Neural cell (in vitro differentiated cells): ENCODE results near the gene SPRED1. TPM values are rescaled to one million over a fixed set of nuclear protein-coding genes. Genes with fewer than 3 reads are reported as not detected.

Experiments used
- H2AFZ ChIP-seq: fragments of 200-600, 300-800 bp; sonication (generic), shearing (Covaris generic); 2 replicates; pipeline ENCODE4 v1.6.0; 2014; ENCODE audit warnings: low read depth, mild to moderate bottlenecking, antibody characterized with exemption, low read length, moderate library complexity
- H3F3A ChIP-seq: fragments of 200-600 bp; shearing (Covaris generic); 2 replicates; pipeline ENCODE4 v1.6.1; 2016; ENCODE audit warnings: mild to moderate bottlenecking, moderate library complexity, mixed read lengths, antibody characterized with exemption, low read length; ENCODE audit not compliant: insufficient read depth, poor library complexity, severe bottlenecking
- H3K27ac ChIP-seq: fragments of 200-600, 300-800 bp; sonication (generic), shearing (Covaris generic); 2 replicates; pipeline ENCODE4 v1.5.1; 2014; ENCODE audit warnings: mild to moderate bottlenecking, low read length, moderate library complexity
- H3K27me3 ChIP-seq: fragments of 300-800, 200-600 bp; sonication (generic), shearing (Covaris generic); 2 replicates; pipeline ENCODE4 v1.6.0; 2014; ENCODE audit warnings: mild to moderate bottlenecking, low read depth, low read length, moderate library complexity; ENCODE audit not compliant: insufficient read depth
- H3K36me3 ChIP-seq: fragments of 300-800, 200-600 bp; sonication (generic), shearing (Covaris generic); 2 replicates; pipeline ENCODE4 v1.5.1; 2014; ENCODE audit warnings: mild to moderate bottlenecking, antibody characterized with exemption, low read length, moderate library complexity; ENCODE audit not compliant: insufficient read depth
- H3K4me2 ChIP-seq: fragments of 300-800, 200-600 bp; sonication (generic), shearing (Covaris generic); 2 replicates; pipeline ENCODE4 v1.6.0; 2014; ENCODE audit warnings: mild to moderate bottlenecking, low read length
- H3K4me3 ChIP-seq: fragments of 300-800, 200-600 bp; sonication (generic), shearing (Covaris generic); 2 replicates; pipeline ENCODE4 v1.5.1; 2014; ENCODE audit warnings: mild to moderate bottlenecking, low read length, moderate library complexity
- H3K79me2 ChIP-seq: fragments of 200-600 bp; shearing (Covaris generic); replicated peaks from 2 replicates; pipeline ENCODE4 v1.6.0; 2014; ENCODE audit warnings: mild to moderate bottlenecking, low read length, moderate library complexity; ENCODE audit not compliant: insufficient read depth
- H3K9ac ChIP-seq: fragments of 300-800, 200-600 bp; sonication (generic), shearing (Covaris generic); 2 replicates; pipeline ENCODE4 v1.6.1; 2016; ENCODE audit warnings: mild to moderate bottlenecking, low read length, mixed read lengths
- H3K9me2 ChIP-seq: fragments of 200-600 bp; shearing (Covaris generic); 2 replicates; pipeline ENCODE4 v1.6.1; 2016; ENCODE audit warnings: mild to moderate bottlenecking, low read length, mixed read lengths; ENCODE audit not compliant: insufficient read depth
- H3K9me3 ChIP-seq: fragments of 200-600, 300-800 bp; sonication (generic), shearing (Covaris generic); 2 replicates; pipeline ENCODE4 v1.6.1; 2016; ENCODE audit warnings: mild to moderate bottlenecking, mixed run types, low read length, moderate library complexity, mixed read lengths
- H4K20me1 ChIP-seq: fragments of 200-600 bp; shearing (Covaris generic); 2 replicates; pipeline ENCODE4 v1.6.1; 2016; ENCODE audit warnings: mild to moderate bottlenecking, mixed run types; ENCODE audit not compliant: insufficient read depth
- CTCF ChIP-seq: fragments of 450-650 bp; IDR thresholded peaks from 2 replicates; pipeline ENCODE4 v1.5.1; 2014; ENCODE audit warnings: antibody characterized with exemption, mild to moderate bottlenecking, moderate library complexity; ENCODE audit not compliant: poor library complexity, severe bottlenecking
- EP300 ChIP-seq: fragments of 450-650 bp; conservative IDR thresholded peaks from 2 replicates; pipeline ENCODE4 v1.6.1; 2014; ENCODE audit warnings: antibody characterized with exemption, mild to moderate bottlenecking, moderate library complexity; ENCODE audit not compliant: poor library complexity, severe bottlenecking
- EZH2 ChIP-seq: fragments of 200-600, 300-800 bp; shearing (Covaris generic), sonication (generic); IDR thresholded peaks from 2 replicates; pipeline ENCODE4 v1.6.1; 2014; ENCODE audit warnings: antibody characterized with exemption, low read length, borderline replicate concordance, mild to moderate bottlenecking; ENCODE audit not compliant: insufficient read depth, poor library complexity, severe bottlenecking
- MXI1 ChIP-seq: fragments of 450-650 bp; conservative IDR thresholded peaks from 2 replicates; pipeline ENCODE4 v1.6.1; 2014; ENCODE audit warnings: antibody characterized with exemption, mild to moderate bottlenecking; ENCODE audit not compliant: poor library complexity, severe bottlenecking
- POLR2AphosphoS5 ChIP-seq: IDR thresholded peaks from 2 replicates; pipeline ENCODE4 v1.6.1; 2012
- RAD21 ChIP-seq: fragments of 450-650 bp; conservative IDR thresholded peaks from 2 replicates; pipeline ENCODE4 v1.6.1; 2014; ENCODE audit warnings: antibody characterized with exemption, mild to moderate bottlenecking, moderate library complexity
- REST ChIP-seq: IDR thresholded peaks from 2 replicates; pipeline ENCODE4 v1.6.1; 2012; ENCODE audit warnings: borderline replicate concordance
- SMC3 ChIP-seq: fragments of 450-650 bp; conservative IDR thresholded peaks from 2 replicates; pipeline ENCODE4 v1.6.1; 2014; ENCODE audit warnings: antibody characterized with exemption, mild to moderate bottlenecking, moderate library complexity; ENCODE audit not compliant: poor library complexity
- TAF1 ChIP-seq: IDR thresholded peaks from 2 replicates; pipeline ENCODE4 v1.6.1; 2012; ENCODE audit warnings: low read depth
- polyA plus RNA-seq: library from polyadenylated mRNA; depleted of rRNA; stranded (reverse); fragments of >200 nt; gene quantifications from 2 replicates; pipeline ENCODE4 v1.2.3, GENCODE V29; 2014

The SPRED1 gene
- polyA plus RNA-seq, 1 donor from 2014 or later, result 12.0 TPM

- H4K20me1 ChIP-seq, result no peaks in the 10 kb centered on the region
- H3K9me3 ChIP-seq, result no peaks in the 10 kb centered on the region
- H3K79me2 ChIP-seq, result peaks cover 97% of the 10 kb centered on the region
- H3K27ac ChIP-seq, result no peak overlapping the region
- H3K36me3 ChIP-seq, result no peaks in the 10 kb centered on the region
- H3K4me2 ChIP-seq, result no peak overlapping the region
- no peaks in the 10 kb centered on the region for H3K27me3 ChIP-seq
- no peak overlapping the region for H3K4me3 ChIP-seq
- TF ChIP-seq TAF1 (no peak), RAD21 (no peak), SMC3 (no peak), REST (no peak), EZH2 (no peak), CTCF (no peak), EP300 (no peak), MXI1 (no peak), POLR2AphosphoS5 (no peak)
- H3F3A ChIP-seq, result no peaks in the 10 kb centered on the region
- H3K9me2 ChIP-seq, result no peaks in the 10 kb centered on the region
- H2AFZ ChIP-seq, result no peak overlapping the region
- no peak overlapping the region for H3K9ac ChIP-seq
Observed at GRCh38 chr15:38257676-38258075, 5.0 kb downstream of the SPRED1 start.

- no peak overlapping the region for H3K4me3 ChIP-seq
- H4K20me1 ChIP-seq, result no peaks in the 10 kb centered on the region
- H3K9me3 ChIP-seq, result no peaks in the 10 kb centered on the region
- no peak overlapping the region for H3K9ac ChIP-seq
- H3K4me2 ChIP-seq, result no peak overlapping the region
- no peak overlapping the region for H2AFZ ChIP-seq
- TF ChIP-seq EZH2 (no peak), TAF1 (no peak), MXI1 (no peak), RAD21 (no peak)
- no peak overlapping the region for H3K27ac ChIP-seq
- no peaks in the 10 kb centered on the region for H3K9me2 ChIP-seq
- H3K36me3 ChIP-seq, result no peaks in the 10 kb centered on the region
- H3K27me3 ChIP-seq, result no peaks in the 10 kb centered on the region
- H3K79me2 ChIP-seq, result peaks cover 99% of the 10 kb centered on the region
- no peaks in the 10 kb centered on the region for H3F3A ChIP-seq
Observed at GRCh38 chr15:38259134-38259533, 6.5 kb downstream of the SPRED1 start.
